Measurements from ENCODE around the gene LGMN.
A peak's percentile ranks its signal among the peaks of the same experiment; 100 is the strongest.

Gene LGMN

GRCh38 chr14:92688434-92689375, 59.7 kb downstream of the LGMN start:
- H3K4me3 ChIP-seq (ENCODE audit: control insufficient read depth, low read depth, low read length): no peak overlapping the region
- TF ChIP-seq, protein P1, sequence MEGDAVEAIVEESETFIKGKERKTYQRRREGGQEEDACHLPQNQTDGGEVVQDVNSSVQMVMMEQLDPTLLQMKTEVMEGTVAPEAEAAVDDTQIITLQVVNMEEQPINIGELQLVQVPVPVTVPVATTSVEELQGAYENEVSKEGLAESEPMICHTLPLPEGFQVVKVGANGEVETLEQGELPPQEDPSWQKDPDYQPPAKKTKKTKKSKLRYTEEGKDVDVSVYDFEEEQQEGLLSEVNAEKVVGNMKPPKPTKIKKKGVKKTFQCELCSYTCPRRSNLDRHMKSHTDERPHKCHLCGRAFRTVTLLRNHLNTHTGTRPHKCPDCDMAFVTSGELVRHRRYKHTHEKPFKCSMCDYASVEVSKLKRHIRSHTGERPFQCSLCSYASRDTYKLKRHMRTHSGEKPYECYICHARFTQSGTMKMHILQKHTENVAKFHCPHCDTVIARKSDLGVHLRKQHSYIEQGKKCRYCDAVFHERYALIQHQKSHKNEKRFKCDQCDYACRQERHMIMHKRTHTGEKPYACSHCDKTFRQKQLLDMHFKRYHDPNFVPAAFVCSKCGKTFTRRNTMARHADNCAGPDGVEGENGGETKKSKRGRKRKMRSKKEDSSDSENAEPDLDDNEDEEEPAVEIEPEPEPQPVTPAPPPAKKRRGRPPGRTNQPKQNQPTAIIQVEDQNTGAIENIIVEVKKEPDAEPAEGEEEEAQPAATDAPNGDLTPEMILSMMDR (conservative IDR thresholded peaks at IDR 0.05; ENCODE audit: control insufficient read depth, insufficient read depth, low read depth, low read length): no peak
- DNase-seq (ENCODE audit: low read depth): no peak

- H3K4me3 ChIP-seq (ENCODE audit: control insufficient read depth, low read depth, low read length): no peak overlapping the region
- TF ChIP-seq, protein P1 (conservative IDR thresholded peaks at IDR 0.05; ENCODE audit: control insufficient read depth, insufficient read depth, low read depth, low read length): no peak
- DNase-seq (ENCODE audit: low read depth): no peak
Measured at GRCh38 chr14:92687681-92688433, 60.6 kb downstream of the LGMN start.

- DNase-seq (ENCODE audit: low read depth): peak; percentile 49
- TF ChIP-seq, protein P1 (conservative IDR thresholded peaks at IDR 0.05; ENCODE audit: control insufficient read depth, insufficient read depth, low read depth, low read length): peak; percentile 77
- no peak overlapping the region for H3K4me3 ChIP-seq (ENCODE audit: control insufficient read depth, low read depth, low read length)
Measured at GRCh38 chr14:92686900-92687427, 61.5 kb downstream of the LGMN start.

- DNase-seq (ENCODE audit: low read depth): no peak
- H3K4me3 ChIP-seq (ENCODE audit: control insufficient read depth, low read depth, low read length): no peak overlapping the region
- TF ChIP-seq, protein P1 (conservative IDR thresholded peaks at IDR 0.05; ENCODE audit: control insufficient read depth, insufficient read depth, low read depth, low read length): no peak
Measured at GRCh38 chr14:92686411-92686899, 62.0 kb downstream of the LGMN start.

- no peak overlapping the region for H3K4me3 ChIP-seq (ENCODE audit: control insufficient read depth, low read depth, low read length)
- DNase-seq (ENCODE audit: low read depth): no peak
- TF ChIP-seq, protein P1 (conservative IDR thresholded peaks at IDR 0.05; ENCODE audit: control insufficient read depth, insufficient read depth, low read depth, low read length): no peak
Measured at GRCh38 chr14:92685784-92686355, 62.6 kb downstream of the LGMN start.

Measured in fibroblast of mammary gland (primary cell).